B cell (primary cell): ENCODE data around the gene ASXL2. TPM values are rescaled to one million over a fixed set of nuclear protein-coding genes. Genes with fewer than 3 reads are reported as not detected.
A peak's percentile ranks its signal among the peaks of the same experiment; 100 is the strongest.
"Not testable (repeated sequence)": the region's sequence is repeated elsewhere in the genome, so short reads cannot be mapped to it uniquely, and the experiment has no call there.

Experiments used
- ATAC-seq: fragments of 200-7000 bp; cut with Tn5 transposase; one replicate; pipeline ENCODE4 v1.10.0; 2021; ENCODE audit warnings: low read depth, mild to moderate bottlenecking, moderate number of reproducible peaks, moderate library complexity
- CTCF ChIA-PET: fragments of 350-600 bp; sonication (Branson Sonifier 250); formaldehyde crosslinking; loops from one replicate; lab custom pipeline; 2021; ENCODE audit warnings: antibody characterized with exemption, inconsistent platforms; lab: Charles Lee
- POLR2A ChIA-PET: fragments of 350-600 bp; sonication (Branson Sonifier 250); formaldehyde crosslinking; loops from one replicate; lab custom pipeline; 2021; ENCODE audit warnings: antibody characterized with exemption; lab: Charles Lee
- DNase-seq: peaks from one replicate; pipeline ENCODE4 v3.0.0; 2013
- H2AFZ ChIP-seq: 2 replicates; pipeline ENCODE4 v1.6.1; 2012; ENCODE audit warnings: mild to moderate bottlenecking, low read depth, low read length; ENCODE audit not compliant: insufficient read depth, poor library complexity, severe bottlenecking
- H3K27ac ChIP-seq, 2 donors: 1 replicate in 1 of 2; 2 replicates in 1 of 2; pipeline ENCODE4 v1.5.1; 2012 to 2013; ENCODE audit warnings: low read length in 2 of 2, mild to moderate bottlenecking in 2 of 2, moderate library complexity in 1 of 2
- H3K27me3 ChIP-seq, 4 experiments: fragments of 200-600 bp in 1 of 4; sonication (generic) in 1 of 4; replicated peaks in 1 of 4; 1 replicate in 2 of 4; 2 replicates in 2 of 4; pipeline versions ENCODE4 v1.6.1 to v1.7.0; 2013 to 2016; ENCODE audit warnings: low read length in 3 of 4, mild to moderate bottlenecking in 2 of 4, mixed read lengths in 1 of 4, moderate library complexity in 1 of 4; ENCODE audit not compliant: insufficient read depth in 4 of 4, control insufficient read depth in 3 of 4; ENCODE audit errors: control extremely low read depth in 1 of 4
- H3K36me3 ChIP-seq, 2 experiments: replicated peaks in 1 of 2; 1 replicate in 1 of 2; 2 replicates in 1 of 2; pipeline versions ENCODE4 v1.6.1 to v1.7.1; 2013; ENCODE audit warnings: low read length in 1 of 2; ENCODE audit not compliant: insufficient read depth in 2 of 2, control insufficient read depth in 1 of 2; ENCODE audit errors: control extremely low read depth in 1 of 2, extremely low read depth in 1 of 2
- H3K4me1 ChIP-seq, 2 donors: fragments of 200-600 bp in 1 of 2; sonication (generic) in 1 of 2; 1 replicate in 1 of 2; 2 replicates in 1 of 2; pipeline versions ENCODE4 v1.5.1 to v1.6.1; 2013 to 2017; ENCODE audit warnings: low read length in 2 of 2; ENCODE audit not compliant: control insufficient read depth in 2 of 2, insufficient read depth in 2 of 2
- H3K4me2 ChIP-seq: replicated peaks from 2 replicates; pipeline ENCODE3; 2012; ENCODE audit warnings: mild to moderate bottlenecking, low read depth, low read length; ENCODE audit not compliant: poor library complexity, severe bottlenecking
- H3K4me3 ChIP-seq, 5 experiments: fragments of 200-600 bp in 1 of 5; sonication (generic) in 1 of 5; 1 replicate in 3 of 5; 2 replicates in 2 of 5; pipeline versions ENCODE4 v1.5.1 to v1.7.0; 2011 to 2016; ENCODE audit warnings: low read length in 4 of 5, mild to moderate bottlenecking in 4 of 5, low read depth in 2 of 5, control low read depth in 1 of 5, moderate library complexity in 1 of 5; ENCODE audit not compliant: insufficient read depth in 1 of 5; ENCODE audit errors: control extremely low read depth in 1 of 5, extremely low read depth in 1 of 5
- H3K79me2 ChIP-seq: fragments of 200-600 bp; sonication (generic); one replicate; pipeline ENCODE4 v1.6.0; 2016; ENCODE audit warnings: low read length; ENCODE audit not compliant: control insufficient read depth, insufficient read depth
- H3K9ac ChIP-seq: fragments of 200-600 bp; sonication (generic); 2 replicates; pipeline ENCODE4 v1.6.1; 2017; ENCODE audit warnings: mild to moderate bottlenecking, low read length, moderate library complexity
- H3K9me3 ChIP-seq, 3 donors: one replicate each; pipeline versions ENCODE4 v1.6.1 to v1.7.1; 2013; ENCODE audit warnings: low read length in 2 of 3; ENCODE audit not compliant: control insufficient read depth in 2 of 3, insufficient read depth in 1 of 3; ENCODE audit errors: control extremely low read depth in 1 of 3
- H4K20me1 ChIP-seq: 2 replicates; pipeline ENCODE4 v1.6.0; 2012; ENCODE audit warnings: mild to moderate bottlenecking, low read length; ENCODE audit not compliant: insufficient read depth, control insufficient read depth, poor library complexity, severe bottlenecking
- H3K27ac Mint-ChIP-seq: one replicate; pipeline ENCODE4 v1.8.0; 2021; ENCODE audit warnings: mixed read lengths
- H3K27me3 Mint-ChIP-seq: one replicate; pipeline ENCODE4 v1.8.0; 2021; ENCODE audit warnings: mixed read lengths
- H3K4me1 Mint-ChIP-seq: one replicate; pipeline ENCODE4 v1.8.0; 2021; ENCODE audit warnings: mixed read lengths
- H3K4me3 Mint-ChIP-seq: one replicate; pipeline ENCODE4 v1.8.0; 2021; ENCODE audit warnings: mixed read lengths
- H3K9me3 Mint-ChIP-seq: one replicate; pipeline ENCODE4 v1.8.0; 2022; ENCODE audit warnings: mixed read lengths; ENCODE audit not compliant: insufficient read depth
- EZH2 ChIP-seq: IDR thresholded peaks from 2 replicates; pipeline ENCODE4 v1.6.1; 2012; ENCODE audit warnings: borderline replicate concordance, low read depth, mild to moderate bottlenecking, moderate library complexity, low read length; ENCODE audit not compliant: insufficient read depth, poor library complexity, severe bottlenecking
- WGBS: methylation state at CpG from one replicate; pipeline ENCODE4 v1.1.5; 2013; ENCODE audit warnings: missing lambda C conversion rate; ENCODE audit not compliant: insufficient coverage; 5-methylcytosine and 5-hydroxymethylcytosine counted together
- intact Hi-C: fragments of 100-400 bp; cut with micrococcal nuclease; formaldehyde crosslinking; loops from one replicate; pipeline ENCODE4 v1.10.0; 2022
- polyA plus RNA-seq: library from polyadenylated mRNA; depleted of rRNA; stranded (reverse); fragments of >200 nt; gene quantifications from 2 replicates; pipeline ENCODE4 v1.2.3, GENCODE V29; 2012
- total RNA-seq, 2 donors: library from RNA; stranded (reverse); fragments of 120-200 nt in 1 of 2; gene quantifications; 1 replicate in 1 of 2; 2 replicates in 1 of 2; pipeline versions ENCODE4 v1.2.3 to v1.2.4, GENCODE V29; 2013 to 2022
- TF ChIP-seq, protein P1 (sequence below): fragments of 200-600 bp; IDR thresholded peaks from one replicate; pipeline ENCODE4 v1.8.0; 2022; ENCODE audit warnings: antibody characterized with exemption, mild to moderate bottlenecking

Gene ASXL2
- total and polyA plus RNA-seq, 2 donors (not counting 1 experiment from before 2014, with no cell fraction given), result 7.6 to 55.0 TPM

DNA sequence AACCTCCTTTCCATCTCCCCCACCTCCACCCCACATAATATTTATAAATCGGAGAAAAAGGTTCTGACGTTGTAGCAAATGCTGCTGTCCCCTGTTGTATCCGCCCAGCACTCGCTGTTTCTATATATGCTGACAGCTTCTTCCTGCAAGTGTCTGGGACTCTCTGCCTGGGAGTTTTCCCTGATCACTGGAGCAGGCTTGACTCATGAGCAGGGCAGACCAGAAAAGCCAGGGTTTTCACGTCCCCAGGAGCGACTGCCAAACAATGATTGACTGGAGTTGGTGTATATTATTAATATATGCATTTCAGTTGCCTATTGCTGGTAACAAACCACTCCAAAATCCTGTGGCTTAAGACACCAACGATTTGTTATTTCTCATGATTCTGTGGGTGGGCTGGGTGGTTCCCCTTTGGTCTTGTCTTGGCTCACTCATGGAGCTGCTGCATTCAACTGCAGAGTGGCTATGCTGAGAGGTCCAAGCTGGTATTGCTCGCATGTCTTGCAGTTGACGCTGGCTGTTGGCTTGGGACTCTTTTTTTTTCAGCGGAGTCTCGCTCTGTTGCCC, 21.2 kb upstream of the ASXL2 start:
- Mint-ChIP-seq H3K4me3 (no peak overlapping the region), H3K9me3 (no peaks in the 10 kb centered on the region), H3K27ac (no peak overlapping the region), H3K27me3 (no peaks in the 10 kb centered on the region), H3K4me1 (peaks cover 10% of the 10 kb centered on the region)
- no peak for TF ChIP-seq EZH2
- TF ChIP-seq, protein P1, sequence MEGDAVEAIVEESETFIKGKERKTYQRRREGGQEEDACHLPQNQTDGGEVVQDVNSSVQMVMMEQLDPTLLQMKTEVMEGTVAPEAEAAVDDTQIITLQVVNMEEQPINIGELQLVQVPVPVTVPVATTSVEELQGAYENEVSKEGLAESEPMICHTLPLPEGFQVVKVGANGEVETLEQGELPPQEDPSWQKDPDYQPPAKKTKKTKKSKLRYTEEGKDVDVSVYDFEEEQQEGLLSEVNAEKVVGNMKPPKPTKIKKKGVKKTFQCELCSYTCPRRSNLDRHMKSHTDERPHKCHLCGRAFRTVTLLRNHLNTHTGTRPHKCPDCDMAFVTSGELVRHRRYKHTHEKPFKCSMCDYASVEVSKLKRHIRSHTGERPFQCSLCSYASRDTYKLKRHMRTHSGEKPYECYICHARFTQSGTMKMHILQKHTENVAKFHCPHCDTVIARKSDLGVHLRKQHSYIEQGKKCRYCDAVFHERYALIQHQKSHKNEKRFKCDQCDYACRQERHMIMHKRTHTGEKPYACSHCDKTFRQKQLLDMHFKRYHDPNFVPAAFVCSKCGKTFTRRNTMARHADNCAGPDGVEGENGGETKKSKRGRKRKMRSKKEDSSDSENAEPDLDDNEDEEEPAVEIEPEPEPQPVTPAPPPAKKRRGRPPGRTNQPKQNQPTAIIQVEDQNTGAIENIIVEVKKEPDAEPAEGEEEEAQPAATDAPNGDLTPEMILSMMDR, result no peak
- ChIA-PET CTCF (no interaction called here), POLR2A (no interaction called here)
- no peaks in the 10 kb centered on the region for H3K79me2 ChIP-seq
- no peaks in the 10 kb centered on the region for H3K36me3 ChIP-seq
- H3K27me3 ChIP-seq, result no peaks in the 10 kb centered on the region
- H3K27ac ChIP-seq, result no peak overlapping the region
- no peaks in the 10 kb centered on the region for H4K20me1 ChIP-seq
- H3K4me1 ChIP-seq, result peaks cover 0 to 6% of the 10 kb centered on the region in 2 donors
- no peak for ATAC-seq
- 92% methylated on average over 9 of the region's 11 CpGs for WGBS
- peaks cover 0 to 8% (median 0%) of the 10 kb centered on the region in 3 donors for H3K9me3 ChIP-seq
- no peak overlapping the region for H3K4me3 ChIP-seq
- intact Hi-C loops, result no loop called here
- no peak overlapping the region for H2AFZ ChIP-seq
- DNase-seq, result no peak
- H3K9ac ChIP-seq, result no peak overlapping the region
- no peak overlapping the region for H3K4me2 ChIP-seq

DNA sequence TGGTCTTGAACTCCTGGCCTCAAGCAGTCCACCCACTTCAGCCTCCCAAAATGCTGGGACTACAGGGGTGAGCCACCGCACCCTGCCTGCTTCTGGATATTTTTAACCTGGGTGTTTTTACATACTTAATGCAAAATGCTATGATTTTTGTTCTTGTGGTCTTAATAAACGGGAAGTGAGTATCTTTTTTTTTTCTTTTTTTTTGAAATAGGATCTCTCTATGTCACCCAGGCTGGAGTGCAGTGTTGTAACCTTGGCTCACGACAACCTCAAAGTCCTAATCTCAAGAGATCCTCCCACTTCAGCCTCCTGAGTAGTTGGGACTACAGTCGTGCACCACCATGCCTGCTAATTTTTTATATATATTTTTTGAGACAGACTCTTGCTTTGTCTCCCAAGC, 19.2 kb upstream of the ASXL2 start:
- Histone ChIP-seq H2AFZ (no peak overlapping the region), H4K20me1 (no peaks in the 10 kb centered on the region), H3K36me3 (no peaks in the 10 kb centered on the region), H3K27me3 (no peaks in the 10 kb centered on the region), H3K4me1 (peaks cover 0 to 6% of the 10 kb centered on the region in 2 donors), H3K4me3 (no peak overlapping the region), H3K27ac (no peak overlapping the region), H3K79me2 (no peaks in the 10 kb centered on the region), H3K4me2 (no peak overlapping the region), H3K9me3 (peaks cover 0 to 8% (median 0%) of the 10 kb centered on the region in 3 donors), H3K9ac (no peak overlapping the region)
- no peak overlapping the region for H3K27ac Mint-ChIP-seq
- POLR2A ChIA-PET, result no interaction called here
- TF ChIP-seq EZH2, result no peak
- TF ChIP-seq, protein P1, result no peak
- H3K9me3 Mint-ChIP-seq, result no peaks in the 10 kb centered on the region
- H3K4me1 Mint-ChIP-seq, result peaks cover 10% of the 10 kb centered on the region
- intact Hi-C loops, result no loop called here
- H3K4me3 Mint-ChIP-seq, result no peak overlapping the region
- CTCF ChIA-PET, result no interaction called here
- no CpG with 5 or more reads among the region's 4 CpGs for WGBS
- DNase-seq, result peak; percentile 21
- ATAC-seq, result no peak
- H3K27me3 Mint-ChIP-seq, result no peaks in the 10 kb centered on the region

DNA sequence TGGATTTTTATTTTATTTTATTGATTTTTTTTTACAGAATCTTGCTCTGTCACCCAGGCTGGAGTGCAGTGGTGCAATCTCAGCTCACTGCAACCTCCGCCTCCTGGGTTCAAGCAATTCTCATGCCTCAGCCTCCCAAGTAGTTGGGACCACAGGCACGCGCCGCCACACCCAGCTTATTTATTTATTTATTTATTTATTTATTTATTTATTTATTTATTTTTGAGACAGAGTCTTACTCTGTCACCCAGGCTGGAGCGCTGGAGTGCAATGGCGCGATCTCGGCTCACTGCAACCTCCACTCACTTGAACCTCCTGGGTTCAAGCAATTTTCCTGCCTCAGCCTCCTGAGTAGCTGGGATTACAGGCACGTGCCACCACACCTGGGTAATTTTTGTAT, 18.0 kb upstream of the ASXL2 start:
- H3K4me3 ChIP-seq, CTCF ChIA-PET, H3K9me3 ChIP-seq, H3K36me3 ChIP-seq, H3K9me3 Mint-ChIP-seq, H3K4me1 Mint-ChIP-seq, H3K9ac ChIP-seq, H3K4me3 Mint-ChIP-seq, H3K27me3 Mint-ChIP-seq, H3K4me2 ChIP-seq, H3K27ac ChIP-seq, H3K27ac Mint-ChIP-seq, ATAC-seq, DNase-seq, intact Hi-C loops, H3K27me3 ChIP-seq, POLR2A ChIA-PET, H3K79me2 ChIP-seq, H2AFZ ChIP-seq, H4K20me1 ChIP-seq, H3K4me1 ChIP-seq: not testable (repeated sequence)
- WGBS, result 86% methylated on average over 1 of the region's 9 CpGs
